Measurements from ENCODE around the gene ZNF600.

DNA sequence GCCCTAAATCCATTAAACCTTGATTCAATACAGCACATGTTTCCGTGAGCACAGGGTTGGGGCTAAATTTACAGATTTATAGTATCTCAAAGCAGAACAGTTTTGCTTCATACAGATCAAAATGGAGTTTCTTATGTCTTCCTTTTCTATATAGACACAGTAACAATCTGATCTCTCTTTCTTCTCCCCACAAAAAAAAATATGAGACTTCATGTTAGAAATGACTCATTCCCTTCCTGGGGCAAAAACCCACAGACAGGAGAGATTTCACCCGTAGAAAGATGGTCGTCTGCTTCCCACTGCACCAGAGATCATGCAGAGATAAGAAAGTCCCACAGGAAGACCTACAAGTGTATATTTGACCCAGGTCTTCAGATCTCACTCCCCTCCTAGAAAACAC, 44.1 kb downstream of the ZNF600 start:
- no peak for TF ChIP-seq POLR2A (IDR thresholded peaks at IDR 0.05)
- TF ChIP-seq, protein P1, sequence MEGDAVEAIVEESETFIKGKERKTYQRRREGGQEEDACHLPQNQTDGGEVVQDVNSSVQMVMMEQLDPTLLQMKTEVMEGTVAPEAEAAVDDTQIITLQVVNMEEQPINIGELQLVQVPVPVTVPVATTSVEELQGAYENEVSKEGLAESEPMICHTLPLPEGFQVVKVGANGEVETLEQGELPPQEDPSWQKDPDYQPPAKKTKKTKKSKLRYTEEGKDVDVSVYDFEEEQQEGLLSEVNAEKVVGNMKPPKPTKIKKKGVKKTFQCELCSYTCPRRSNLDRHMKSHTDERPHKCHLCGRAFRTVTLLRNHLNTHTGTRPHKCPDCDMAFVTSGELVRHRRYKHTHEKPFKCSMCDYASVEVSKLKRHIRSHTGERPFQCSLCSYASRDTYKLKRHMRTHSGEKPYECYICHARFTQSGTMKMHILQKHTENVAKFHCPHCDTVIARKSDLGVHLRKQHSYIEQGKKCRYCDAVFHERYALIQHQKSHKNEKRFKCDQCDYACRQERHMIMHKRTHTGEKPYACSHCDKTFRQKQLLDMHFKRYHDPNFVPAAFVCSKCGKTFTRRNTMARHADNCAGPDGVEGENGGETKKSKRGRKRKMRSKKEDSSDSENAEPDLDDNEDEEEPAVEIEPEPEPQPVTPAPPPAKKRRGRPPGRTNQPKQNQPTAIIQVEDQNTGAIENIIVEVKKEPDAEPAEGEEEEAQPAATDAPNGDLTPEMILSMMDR (IDR thresholded peaks at IDR 0.05): no peak
- TF ChIP-seq POLR2AphosphoS5 (IDR thresholded peaks at IDR 0.05; ENCODE audit: insufficient read depth in 1 of 2, low read depth in 1 of 2): no peak
